ENCODE results near the gene TMEM245. TPM values are rescaled to one million over a fixed set of nuclear protein-coding genes. Genes with fewer than 3 reads are reported as not detected.
A peak's percentile ranks its signal among the peaks of the same experiment; 100 is the strongest.

The TMEM245 gene
- polyA plus RNA-seq, 2 of the 4 experiments (the other 2 are of a cell fraction) = 44.9 to 88.9 TPM

DNA sequence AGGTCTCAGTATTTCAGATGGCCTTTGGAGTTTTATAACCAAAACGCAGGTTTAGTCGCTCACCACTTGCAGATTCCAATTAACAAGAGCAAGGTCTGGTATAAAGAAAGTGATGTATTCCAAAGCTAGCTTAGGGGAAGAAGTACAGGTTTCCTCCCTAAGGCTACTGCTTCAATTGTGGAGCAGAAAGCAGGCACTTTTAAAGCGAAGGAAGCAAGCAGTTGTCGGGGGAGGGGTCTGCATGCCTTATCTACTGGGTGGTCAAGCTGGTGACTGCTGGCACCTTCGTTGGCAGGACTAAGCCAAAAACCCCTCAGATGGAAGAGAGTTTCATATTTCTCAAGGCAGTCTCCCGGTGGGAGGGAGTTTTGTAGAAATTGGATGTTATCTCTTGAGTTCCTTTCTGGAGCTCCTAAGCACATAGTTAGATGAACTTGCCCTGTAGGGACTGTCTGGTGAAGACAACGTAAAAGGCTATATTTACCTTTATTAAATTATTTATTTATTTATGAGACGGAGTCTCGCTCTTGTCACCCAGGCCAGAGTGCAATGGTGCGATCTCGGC lies 1.6 kb upstream of the TMEM245 start:
- TF ChIP-seq HOXB5 (CRISPR knock-in tag; IDR thresholded peaks at IDR 0.05) (no peak), ESRRA (IDR thresholded peaks at IDR 0.05; ENCODE audit: borderline replicate concordance, low read length) (no peak), NR3C1 (IDR thresholded peaks at IDR 0.05) (no peak), HEYL (CRISPR knock-in tag; IDR thresholded peaks at IDR 0.05) (no peak), REST (IDR thresholded peaks at IDR 0.05) (no peak), PHF8 (IDR thresholded peaks at IDR 0.05; ENCODE audit: borderline replicate concordance, low read depth) (no peak), EHF (CRISPR knock-in tag; IDR thresholded peaks at IDR 0.05) (no peak), EP300 (IDR thresholded peaks at IDR 0.05) (no peak)
- ChIA-PET POLR2A (no interaction called here), CTCF (no interaction called here)
- 82% methylated on average over 11 of the region's 11 CpGs for WGBS (ENCODE audit: missing lambda C conversion rate)
- Histone ChIP-seq H3K4me3 (no peak overlapping the region), H3K4me1 (peaks cover 24% of the 10 kb centered on the region), H3K4me2 (no peak overlapping the region), H3K27ac (no peak overlapping the region), H3K9me3 (no peaks in the 10 kb centered on the region)
- no peak for ATAC-seq
- no peak for DNase-seq (ENCODE audit: low read depth in 1 of 2, low spot score in 1 of 2)
- FAIRE-seq = no peak

- DNase-seq (ENCODE audit: low read depth in 1 of 2, low spot score in 1 of 2) (no peak), ATAC-seq (no peak), FAIRE-seq (no peak)
- WGBS (ENCODE audit: missing lambda C conversion rate) = 25% methylated on average over 13 of the region's 13 CpGs
- no peaks in the 10 kb centered on the region for H3K9me3 ChIP-seq
- peak overlapping the region; percentile 75 for H3K4me2 ChIP-seq
- POLR2A ChIA-PET = interaction anchor here (0.6 to 1.5 kb wide), 7 partner anchors 12 to 694 kb away, joined by 3 to 21 read pairs (median 3); no protein-coding TSS in a partner anchor
- CTCF ChIA-PET = interaction anchor here (0.6 to 3.8 kb wide), 6 partner anchors 10 to 63 kb away, joined by 3 to 18 read pairs (median 3); no protein-coding TSS in a partner anchor
- H3K4me3 ChIP-seq = peak overlapping the region; percentile 23
- peaks cover 31% of the 10 kb centered on the region for H3K4me1 ChIP-seq
- H3K27ac ChIP-seq = peak overlapping the region; percentile 53 to 82; a peak in 5 of 6 replicates
- TF ChIP-seq EHF (CRISPR knock-in tag; IDR thresholded peaks at IDR 0.05) (no peak), HDAC2 (IDR thresholded peaks at IDR 0.05) (0 out of 2 replicates have a peak, but pooled peaks have one; percentile 29), E2F6 (IDR thresholded peaks at IDR 0.05; ENCODE audit: borderline replicate concordance, low read depth) (0 out of 2 replicates have a peak, but pooled peaks have one; percentile 27), REST (IDR thresholded peaks at IDR 0.05) (peak; percentile 96), HMGXB4 (CRISPR knock-in tag; IDR thresholded peaks at IDR 0.05; ENCODE audit: borderline replicate concordance) (no peak), KDM5A (IDR thresholded peaks at IDR 0.05) (peak; percentile 73), CHD2 (IDR thresholded peaks at IDR 0.05; ENCODE audit: low read length, partially characterized antibody) (peak; percentile 95), RAD21 (conservative IDR thresholded peaks at IDR 0.05 in 1 of 2, IDR thresholded peaks at IDR 0.05 in 1 of 2) (no peak), MAZ (IDR thresholded peaks at IDR 0.05; ENCODE audit: borderline replicate concordance, low read depth, low read length) (no peak), HES2 (IDR thresholded peaks at IDR 0.05) (no peak), SREBF2 (IDR thresholded peaks at IDR 0.05) (no peak), NFE2L2 (conservative IDR thresholded peaks at IDR 0.05; ENCODE audit: low read length) (no peak), SMC3 (IDR thresholded peaks at IDR 0.05) (no peak), MAX (IDR thresholded peaks at IDR 0.05) (peak; percentile 49; the same call in 1 of the 2 replicates), FOSL2 (IDR thresholded peaks at IDR 0.05) (no peak), FOSL2 (CRISPR knock-in tag; IDR thresholded peaks at IDR 0.05) (no peak), POLR2AphosphoS2 (conservative IDR thresholded peaks at IDR 0.05; ENCODE audit: low read length) (no peak), CHD4 (IDR thresholded peaks at IDR 0.05; ENCODE audit: borderline replicate concordance) (no peak), ZFP36 (IDR thresholded peaks at IDR 0.05; ENCODE audit: borderline replicate concordance, partially characterized antibody) (no peak)
Observed at GRCh38 chr9:109120204-109120789, 550 bp upstream of the TMEM245 start.
